ENCODE results near the gene C11orf16.
"Not testable (repeated sequence)": the region's sequence is repeated elsewhere in the genome, so short reads cannot be mapped to it uniquely, and the experiment has no call there.

Gene C11orf16

GRCh38 chr11:8948886-8949285, 16.1 kb upstream of the C11orf16 start:
- no peak for DNase-seq (ENCODE audit: low read depth)
- H3K4me3 ChIP-seq (ENCODE audit: low read depth, low read length): no peak overlapping the region
- no peak for TF ChIP-seq CTCF (conservative IDR thresholded peaks at IDR 0.05; ENCODE audit: low read depth, low read length)

- no peak for DNase-seq (ENCODE audit: low read depth)
- TF ChIP-seq CTCF (conservative IDR thresholded peaks at IDR 0.05; ENCODE audit: low read depth, low read length): no peak
- H3K4me3 ChIP-seq (ENCODE audit: low read depth, low read length): no peak overlapping the region
Measured at GRCh38 chr11:8947230-8947943, 14.6 kb upstream of the C11orf16 start.

GRCh38 chr11:8942518-8943066, 9.8 kb upstream of the C11orf16 start, which contains the start of gene ASCL3:
Gene ASCL3 (minus strand): TSS chr11:8943016. CDS start chr11:8938161, 4,855 bp downstream.
- TF ChIP-seq CTCF (conservative IDR thresholded peaks at IDR 0.05; ENCODE audit: low read depth, low read length): no peak
- no peak within 1 kb of the TSS for H3K4me3 ChIP-seq (ENCODE audit: low read depth, low read length)
- no peak for DNase-seq (ENCODE audit: low read depth)

GRCh38 chr11:8941341-8942103, 8.8 kb upstream of the C11orf16 start:
- TF ChIP-seq CTCF (conservative IDR thresholded peaks at IDR 0.05; ENCODE audit: low read depth, low read length): no peak
- no peak for DNase-seq (ENCODE audit: low read depth)
- H3K4me3 ChIP-seq (ENCODE audit: low read depth, low read length): no peak overlapping the region

GRCh38 chr11:8937659-8938058, 4.9 kb upstream of the C11orf16 start:
- no peak overlapping the region for H3K4me3 ChIP-seq (ENCODE audit: low read depth, low read length)
- DNase-seq (ENCODE audit: low read depth): no peak
- no peak for TF ChIP-seq CTCF (conservative IDR thresholded peaks at IDR 0.05; ENCODE audit: low read depth, low read length)

- no peak for TF ChIP-seq CTCF (conservative IDR thresholded peaks at IDR 0.05; ENCODE audit: low read depth, low read length)
- no peak overlapping the region for H3K4me3 ChIP-seq (ENCODE audit: low read depth, low read length)
- DNase-seq (ENCODE audit: low read depth): no peak
Measured at GRCh38 chr11:8937159-8937558, 4.4 kb upstream of the C11orf16 start.

- not testable (repeated sequence) for H3K4me3 ChIP-seq (ENCODE audit: low read depth, low read length); DNase-seq (ENCODE audit: low read depth)
Measured at GRCh38 chr11:8935789-8936188, 3.0 kb upstream of the C11orf16 start.
